GM12878 (cell line): Measurements from ENCODE around the gene CD1B. TPM values are rescaled to one million over a fixed set of nuclear protein-coding genes. Genes with fewer than 3 reads are reported as not detected.

Experiments
- ASH2L ChIP-seq: fragments of 300-600, 200-600 bp; sonication (generic); IDR thresholded peaks from 2 replicates; pipeline ENCODE4 v1.6.1; 2017; ENCODE audit warnings: low read depth, mild to moderate bottlenecking, borderline replicate concordance
- BCL11A ChIP-seq: IDR thresholded peaks from 2 replicates; pipeline ENCODE4 v1.6.1; 2011; ENCODE audit warnings: low read depth, low read length
- CEBPB ChIP-seq, 2 experiments: fragments of 150-350 bp in 1 of 2; IDR thresholded peaks; 2 replicates each; pipeline ENCODE4 v1.6.1; 2012 to 2014; ENCODE audit warnings: low read depth in 2 of 2, low read length in 2 of 2, borderline replicate concordance in 1 of 2, inconsistent platforms in 1 of 2
- FOXM1 ChIP-seq: IDR thresholded peaks from 2 replicates; pipeline ENCODE4 v1.6.1; 2012; ENCODE audit warnings: low read depth, mild to moderate bottlenecking, inconsistent platforms, low read length, moderate library complexity
- HDAC6 ChIP-seq: fragments of 200-600 bp; sonication (generic); IDR thresholded peaks from one replicate; pipeline ENCODE4 v1.8.0; 2017; ENCODE audit warnings: antibody characterized with exemption; ENCODE audit not compliant: unreplicated experiment
- IRF4 ChIP-seq: IDR thresholded peaks from 2 replicates; pipeline ENCODE4 v1.6.1; 2011; ENCODE audit warnings: low read depth, low read length
- NFIC ChIP-seq: IDR thresholded peaks from 2 replicates; pipeline ENCODE4 v1.6.1; 2012; ENCODE audit warnings: low read depth, mild to moderate bottlenecking, inconsistent platforms, low read length, moderate library complexity
- NR2F1 ChIP-seq: fragments of 450-650 bp; conservative IDR thresholded peaks from 2 replicates; pipeline ENCODE4 v1.6.1; 2017; ENCODE audit warnings: mild to moderate bottlenecking
- SIN3A ChIP-seq: IDR thresholded peaks from 2 replicates; pipeline ENCODE4 v1.6.1; 2012; ENCODE audit warnings: low read depth, low read length, improper control_type of control experiment
- SMAD1 ChIP-seq: fragments of 450-650 bp; IDR thresholded peaks from 2 replicates; pipeline ENCODE4 v1.6.1; 2018; ENCODE audit warnings: mild to moderate bottlenecking, low read depth; ENCODE audit not compliant: partially characterized antibody
- STAT3 ChIP-seq: IDR thresholded peaks from 2 replicates; pipeline ENCODE4 v1.6.1; 2011; ENCODE audit warnings: low read depth, low read length, improper control_type of control experiment
- TCF3 ChIP-seq: IDR thresholded peaks from 2 replicates; pipeline ENCODE4 v1.6.1; 2012; ENCODE audit warnings: low read depth, mild to moderate bottlenecking, low read length, borderline replicate concordance; ENCODE audit not compliant: insufficient read depth
- ZZZ3 ChIP-seq: IDR thresholded peaks from 2 replicates; pipeline ENCODE4 v1.6.1; 2011; ENCODE audit warnings: low read depth; ENCODE audit not compliant: control insufficient read depth, insufficient read length
- polyA plus RNA-seq, 11 experiments: library from polyadenylated mRNA; depleted of rRNA in 4 of 11; unstranded in 6 of 11; stranded (reverse) in 5 of 11; fragments of >200 nt; fragmentation: Nextera tagmentation in 4 of 11; fragmentation: Illumina TruSeq in 1 of 11; extraction: Ambion mirVana in 4 of 11; extraction: Trizol in 1 of 11; gene quantifications; 1 replicate in 1 of 11; 2 replicates in 10 of 11; pipeline versions ENCODE4 v1.2.1 to v1.2.3, GENCODE V29; 2011 to 2016; ENCODE audit warnings: inconsistent platforms in 2 of 11, missing spikeins in 2 of 11, low read depth in 1 of 11
- total RNA-seq, 4 experiments: library from RNA; depleted of rRNA in 3 of 4; stranded (reverse); fragments of >200 nt in 3 of 4; fragmentation: Illumina TruSeq in 1 of 4; extraction: Trizol in 1 of 4; gene quantifications; 2 replicates each; pipeline versions ENCODE4 v1.2.1 to v1.2.3, GENCODE V29; 2013 to 2021
- TF ChIP-seq, protein P1 (sequence below): fragments of 450-650 bp; IDR thresholded peaks from 2 replicates; pipeline ENCODE4 v1.6.1; 2017; ENCODE audit warnings: mild to moderate bottlenecking
- TF ChIP-seq, protein P2 (sequence below): fragments of 450-650 bp; conservative IDR thresholded peaks from 2 replicates; pipeline ENCODE4 v1.6.1; 2017; ENCODE audit warnings: mild to moderate bottlenecking, moderate library complexity
- TF ChIP-seq, protein P3 (sequence below): IDR thresholded peaks from 2 replicates; pipeline ENCODE4 v1.6.1; 2012; ENCODE audit warnings: low read depth, low read length, improper control_type of control experiment
- TF ChIP-seq, protein P4 (sequence below): fragments of 450-650 bp; IDR thresholded peaks from 2 replicates; pipeline ENCODE4 v1.6.1; 2017; ENCODE audit warnings: mild to moderate bottlenecking, moderate library complexity
- TF ChIP-seq, protein P5 (sequence below): fragments of 450-650 bp; IDR thresholded peaks from 2 replicates; pipeline ENCODE4 v1.6.1; 2016; ENCODE audit warnings: mild to moderate bottlenecking

CD1B gene
- total and polyA plus RNA-seq, 10 of the 15 experiments (the other 5 are each of a cell fraction or from before 2014, with no cell fraction given) = not detected

DNA sequence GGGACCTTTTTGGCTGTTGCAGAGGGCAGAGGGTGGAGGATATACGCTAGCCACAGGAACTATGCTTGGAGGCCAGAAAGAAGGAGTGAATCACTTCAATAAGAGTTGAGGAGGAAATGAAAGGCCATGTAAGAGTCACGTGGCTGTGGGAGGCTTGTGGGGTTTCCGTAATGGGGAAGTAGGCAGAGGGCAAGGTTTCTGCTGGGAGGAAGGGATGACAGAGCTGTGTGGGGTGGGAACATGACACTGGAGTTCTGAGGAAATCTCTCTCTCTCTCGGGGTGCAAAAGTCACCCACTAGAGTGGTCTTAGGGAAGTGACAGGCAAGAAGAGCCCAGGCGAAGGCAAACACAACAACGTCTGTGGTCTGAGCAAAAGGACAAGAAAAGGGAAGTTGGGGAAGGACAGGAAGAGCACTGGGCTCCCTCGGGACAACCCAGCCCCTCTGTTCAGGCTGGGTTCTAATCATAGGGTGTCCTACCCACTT is 45.5 kb downstream of the CD1B start (continued):
- TF ChIP-seq, protein P1, sequence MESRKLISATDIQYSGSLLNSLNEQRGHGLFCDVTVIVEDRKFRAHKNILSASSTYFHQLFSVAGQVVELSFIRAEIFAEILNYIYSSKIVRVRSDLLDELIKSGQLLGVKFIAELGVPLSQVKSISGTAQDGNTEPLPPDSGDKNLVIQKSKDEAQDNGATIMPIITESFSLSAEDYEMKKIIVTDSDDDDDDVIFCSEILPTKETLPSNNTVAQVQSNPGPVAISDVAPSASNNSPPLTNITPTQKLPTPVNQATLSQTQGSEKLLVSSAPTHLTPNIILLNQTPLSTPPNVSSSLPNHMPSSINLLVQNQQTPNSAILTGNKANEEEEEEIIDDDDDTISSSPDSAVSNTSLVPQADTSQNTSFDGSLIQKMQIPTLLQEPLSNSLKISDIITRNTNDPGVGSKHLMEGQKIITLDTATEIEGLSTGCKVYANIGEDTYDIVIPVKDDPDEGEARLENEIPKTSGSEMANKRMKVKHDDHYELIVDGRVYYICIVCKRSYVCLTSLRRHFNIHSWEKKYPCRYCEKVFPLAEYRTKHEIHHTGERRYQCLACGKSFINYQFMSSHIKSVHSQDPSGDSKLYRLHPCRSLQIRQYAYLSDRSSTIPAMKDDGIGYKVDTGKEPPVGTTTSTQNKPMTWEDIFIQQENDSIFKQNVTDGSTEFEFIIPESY = no peak
- TF ChIP-seq, protein P2, sequence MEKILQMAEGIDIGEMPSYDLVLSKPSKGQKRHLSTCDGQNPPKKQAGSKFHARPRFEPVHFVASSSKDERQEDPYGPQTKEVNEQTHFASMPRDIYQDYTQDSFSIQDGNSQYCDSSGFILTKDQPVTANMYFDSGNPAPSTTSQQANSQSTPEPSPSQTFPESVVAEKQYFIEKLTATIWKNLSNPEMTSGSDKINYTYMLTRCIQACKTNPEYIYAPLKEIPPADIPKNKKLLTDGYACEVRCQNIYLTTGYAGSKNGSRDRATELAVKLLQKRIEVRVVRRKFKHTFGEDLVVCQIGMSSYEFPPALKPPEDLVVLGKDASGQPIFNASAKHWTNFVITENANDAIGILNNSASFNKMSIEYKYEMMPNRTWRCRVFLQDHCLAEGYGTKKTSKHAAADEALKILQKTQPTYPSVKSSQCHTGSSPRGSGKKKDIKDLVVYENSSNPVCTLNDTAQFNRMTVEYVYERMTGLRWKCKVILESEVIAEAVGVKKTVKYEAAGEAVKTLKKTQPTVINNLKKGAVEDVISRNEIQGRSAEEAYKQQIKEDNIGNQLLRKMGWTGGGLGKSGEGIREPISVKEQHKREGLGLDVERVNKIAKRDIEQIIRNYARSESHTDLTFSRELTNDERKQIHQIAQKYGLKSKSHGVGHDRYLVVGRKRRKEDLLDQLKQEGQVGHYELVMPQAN = peak; percentile 62; the same call in 1 of the 2 replicates
- peak; percentile 92 for TF ChIP-seq NFIC
- TF ChIP-seq ZZZ3 = no peak
- TF ChIP-seq, protein P3, sequence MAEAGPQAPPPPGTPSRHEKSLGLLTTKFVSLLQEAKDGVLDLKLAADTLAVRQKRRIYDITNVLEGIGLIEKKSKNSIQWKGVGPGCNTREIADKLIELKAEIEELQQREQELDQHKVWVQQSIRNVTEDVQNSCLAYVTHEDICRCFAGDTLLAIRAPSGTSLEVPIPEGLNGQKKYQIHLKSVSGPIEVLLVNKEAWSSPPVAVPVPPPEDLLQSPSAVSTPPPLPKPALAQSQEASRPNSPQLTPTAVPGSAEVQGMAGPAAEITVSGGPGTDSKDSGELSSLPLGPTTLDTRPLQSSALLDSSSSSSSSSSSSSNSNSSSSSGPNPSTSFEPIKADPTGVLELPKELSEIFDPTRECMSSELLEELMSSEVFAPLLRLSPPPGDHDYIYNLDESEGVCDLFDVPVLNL = no peak
- no peak for TF ChIP-seq STAT3
- peak; percentile 69 for TF ChIP-seq IRF4
- no peak for TF ChIP-seq CEBPB (IDR thresholded peaks at IDR 0.05; ENCODE audit: borderline replicate concordance in 1 of 2, low read depth in 2 of 2, low read length in 2 of 2)
- TF ChIP-seq ASH2L = no peak
- no peak for TF ChIP-seq SIN3A
- TF ChIP-seq, protein P4, sequence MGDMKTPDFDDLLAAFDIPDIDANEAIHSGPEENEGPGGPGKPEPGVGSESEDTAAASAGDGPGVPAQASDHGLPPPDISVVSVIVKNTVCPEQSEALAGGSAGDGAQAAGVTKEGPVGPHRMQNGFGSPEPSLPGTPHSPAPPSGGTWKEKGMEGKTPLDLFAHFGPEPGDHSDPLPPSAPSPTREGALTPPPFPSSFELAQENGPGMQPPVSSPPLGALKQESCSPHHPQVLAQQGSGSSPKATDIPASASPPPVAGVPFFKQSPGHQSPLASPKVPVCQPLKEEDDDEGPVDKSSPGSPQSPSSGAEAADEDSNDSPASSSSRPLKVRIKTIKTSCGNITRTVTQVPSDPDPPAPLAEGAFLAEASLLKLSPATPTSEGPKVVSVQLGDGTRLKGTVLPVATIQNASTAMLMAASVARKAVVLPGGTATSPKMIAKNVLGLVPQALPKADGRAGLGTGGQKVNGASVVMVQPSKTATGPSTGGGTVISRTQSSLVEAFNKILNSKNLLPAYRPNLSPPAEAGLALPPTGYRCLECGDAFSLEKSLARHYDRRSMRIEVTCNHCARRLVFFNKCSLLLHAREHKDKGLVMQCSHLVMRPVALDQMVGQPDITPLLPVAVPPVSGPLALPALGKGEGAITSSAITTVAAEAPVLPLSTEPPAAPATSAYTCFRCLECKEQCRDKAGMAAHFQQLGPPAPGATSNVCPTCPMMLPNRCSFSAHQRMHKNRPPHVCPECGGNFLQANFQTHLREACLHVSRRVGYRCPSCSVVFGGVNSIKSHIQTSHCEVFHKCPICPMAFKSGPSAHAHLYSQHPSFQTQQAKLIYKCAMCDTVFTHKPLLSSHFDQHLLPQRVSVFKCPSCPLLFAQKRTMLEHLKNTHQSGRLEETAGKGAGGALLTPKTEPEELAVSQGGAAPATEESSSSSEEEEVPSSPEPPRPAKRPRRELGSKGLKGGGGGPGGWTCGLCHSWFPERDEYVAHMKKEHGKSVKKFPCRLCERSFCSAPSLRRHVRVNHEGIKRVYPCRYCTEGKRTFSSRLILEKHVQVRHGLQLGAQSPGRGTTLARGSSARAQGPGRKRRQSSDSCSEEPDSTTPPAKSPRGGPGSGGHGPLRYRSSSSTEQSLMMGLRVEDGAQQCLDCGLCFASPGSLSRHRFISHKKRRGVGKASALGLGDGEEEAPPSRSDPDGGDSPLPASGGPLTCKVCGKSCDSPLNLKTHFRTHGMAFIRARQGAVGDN = no peak
- TF ChIP-seq, protein P5, sequence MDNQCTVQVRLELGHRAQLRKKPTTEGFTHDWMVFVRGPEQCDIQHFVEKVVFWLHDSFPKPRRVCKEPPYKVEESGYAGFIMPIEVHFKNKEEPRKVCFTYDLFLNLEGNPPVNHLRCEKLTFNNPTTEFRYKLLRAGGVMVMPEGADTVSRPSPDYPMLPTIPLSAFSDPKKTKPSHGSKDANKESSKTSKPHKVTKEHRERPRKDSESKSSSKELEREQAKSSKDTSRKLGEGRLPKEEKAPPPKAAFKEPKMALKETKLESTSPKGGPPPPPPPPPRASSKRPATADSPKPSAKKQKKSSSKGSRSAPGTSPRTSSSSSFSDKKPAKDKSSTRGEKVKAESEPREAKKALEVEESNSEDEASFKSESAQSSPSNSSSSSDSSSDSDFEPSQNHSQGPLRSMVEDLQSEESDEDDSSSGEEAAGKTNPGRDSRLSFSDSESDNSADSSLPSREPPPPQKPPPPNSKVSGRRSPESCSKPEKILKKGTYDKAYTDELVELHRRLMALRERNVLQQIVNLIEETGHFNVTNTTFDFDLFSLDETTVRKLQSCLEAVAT = peak; percentile 66
- TF ChIP-seq SMAD1 = no peak
- no peak for TF ChIP-seq HDAC6
- TF ChIP-seq TCF3 = no peak
- peak; percentile 82; the same call in 1 of the 2 replicates for TF ChIP-seq BCL11A
- peak; percentile 79; the same call in 1 of the 2 replicates for TF ChIP-seq FOXM1
- TF ChIP-seq NR2F1 = peak; percentile 86
